Osteoblast (primary cell): Measurements from ENCODE around the gene YPEL2. TPM values are rescaled to one million over a fixed set of nuclear protein-coding genes. Genes with fewer than 3 reads are reported as not detected.
"Not testable (repeated sequence)": the region's sequence is repeated elsewhere in the genome, so short reads cannot be mapped to it uniquely, and the experiment has no call there.

ENCODE experiments used
- DNase-seq: peaks from one replicate; pipeline ENCODE4 v3.0.0; 2011; ENCODE audit warnings: low spot score, mixed read lengths; ENCODE audit not compliant: insufficient read length; ENCODE audit errors: missing footprints
- H2AFZ ChIP-seq: 2 replicates; pipeline ENCODE4 v1.6.0; 2011; ENCODE audit warnings: mild to moderate bottlenecking, low read length
- H3K27ac ChIP-seq: 2 replicates; pipeline ENCODE4 v1.5.1; 2011; ENCODE audit warnings: mild to moderate bottlenecking, low read depth, low read length, moderate library complexity
- H3K27me3 ChIP-seq: 2 replicates; pipeline ENCODE4 v1.6.0; 2012; ENCODE audit warnings: mild to moderate bottlenecking, control low read depth, inconsistent platforms, low read length, moderate library complexity; ENCODE audit not compliant: insufficient read depth
- H3K36me3 ChIP-seq: 2 replicates; pipeline ENCODE4 v1.5.1; 2011; ENCODE audit warnings: mild to moderate bottlenecking, low read length, control low read depth, moderate library complexity; ENCODE audit not compliant: insufficient read depth
- H3K4me1 ChIP-seq: 2 replicates; pipeline ENCODE4 v1.5.1; 2011; ENCODE audit warnings: mild to moderate bottlenecking, low read length, control low read depth, moderate library complexity; ENCODE audit not compliant: insufficient read depth
- H3K4me2 ChIP-seq: 2 replicates; pipeline ENCODE4 v1.6.0; 2011; ENCODE audit warnings: mild to moderate bottlenecking, low read length; ENCODE audit not compliant: insufficient read depth
- H3K4me3 ChIP-seq: fragments of 200-600 bp; sonication (generic); 3 replicates; pipeline ENCODE4 v1.5.1; 2012; ENCODE audit warnings: mild to moderate bottlenecking, low read length, inconsistent platforms; ENCODE audit not compliant: insufficient read depth
- H3K79me2 ChIP-seq: 2 replicates; pipeline ENCODE4 v1.6.0; 2012; ENCODE audit warnings: mild to moderate bottlenecking, low read length, control low read depth, inconsistent platforms; ENCODE audit not compliant: insufficient read depth
- H3K9me3 ChIP-seq: 2 replicates; pipeline ENCODE4 v1.5.1; 2011; ENCODE audit warnings: low read depth, low read length, control low read depth
- H4K20me1 ChIP-seq: 2 replicates; pipeline ENCODE4 v1.6.0; 2012; ENCODE audit warnings: mild to moderate bottlenecking, low read length, control low read depth; ENCODE audit not compliant: insufficient read depth
- CTCF ChIP-seq: IDR thresholded peaks from 2 replicates; pipeline ENCODE4 v1.5.1; 2011; ENCODE audit warnings: mild to moderate bottlenecking, low read depth, low read length, moderate library complexity; ENCODE audit errors: extremely low read depth
- total RNA-seq: library from RNA; depleted of rRNA; stranded (reverse); fragments of >200 nt; gene quantifications from 2 replicates; pipeline ENCODE4 v1.2.3, GENCODE V29; 2012

Gene YPEL2
- total RNA-seq, 1 donor, result 24.2 TPM

- Histone ChIP-seq H2AFZ (no peak overlapping the region), H3K27me3 (no peaks in the 10 kb centered on the region), H3K4me2 (no peak overlapping the region), H3K9me3 (peaks cover 6% of the 10 kb centered on the region), H3K36me3 (no peaks in the 10 kb centered on the region), H3K27ac (no peak overlapping the region), H4K20me1 (no peaks in the 10 kb centered on the region), H3K4me1 (peaks cover 2% of the 10 kb centered on the region), H3K79me2 (no peaks in the 10 kb centered on the region), H3K4me3 (no peak overlapping the region)
- no peak for DNase-seq
- no peak for TF ChIP-seq CTCF
These were observed 74.7 kb downstream of the YPEL2 start for GRCh38 chr17:59405944-59406705.

GRCh38 chr17:59406808-59407381 is 75.4 kb downstream of the YPEL2 start:
- no peaks in the 10 kb centered on the region for H3K27me3 ChIP-seq
- H3K79me2 ChIP-seq, result no peaks in the 10 kb centered on the region
- H3K27ac ChIP-seq, result no peak overlapping the region
- no peak overlapping the region for H3K4me3 ChIP-seq
- H3K9me3 ChIP-seq, result peaks cover 6% of the 10 kb centered on the region
- H3K4me1 ChIP-seq, result peaks cover 2% of the 10 kb centered on the region
- H2AFZ ChIP-seq, result no peak overlapping the region
- H3K36me3 ChIP-seq, result no peaks in the 10 kb centered on the region
- DNase-seq, result peak; percentile 82
- no peak for TF ChIP-seq CTCF
- no peaks in the 10 kb centered on the region for H4K20me1 ChIP-seq
- H3K4me2 ChIP-seq, result no peak overlapping the region

GRCh38 chr17:59409336-59410048 is 78.0 kb downstream of the YPEL2 start:
- no peaks in the 10 kb centered on the region for H3K27me3 ChIP-seq
- no peak overlapping the region for H3K4me2 ChIP-seq
- H3K36me3 ChIP-seq, result no peaks in the 10 kb centered on the region
- H3K27ac ChIP-seq, result no peak overlapping the region
- H2AFZ ChIP-seq, result no peak overlapping the region
- no peak overlapping the region for H3K4me3 ChIP-seq
- no peaks in the 10 kb centered on the region for H4K20me1 ChIP-seq
- TF ChIP-seq CTCF, result no peak
- H3K79me2 ChIP-seq, result no peaks in the 10 kb centered on the region
- H3K9me3 ChIP-seq, result peaks cover 6% of the 10 kb centered on the region
- DNase-seq, result no peak
- peaks cover 2% of the 10 kb centered on the region for H3K4me1 ChIP-seq

- no peak overlapping the region for H3K4me2 ChIP-seq
These were observed 78.6 kb downstream of the YPEL2 start for GRCh38 chr17:59410049-59410437.

GRCh38 chr17:59412431-59412830 is 81.0 kb downstream of the YPEL2 start:
- H4K20me1 ChIP-seq, H3K27ac ChIP-seq, H2AFZ ChIP-seq, H3K4me3 ChIP-seq, H3K9me3 ChIP-seq, H3K27me3 ChIP-seq, H3K36me3 ChIP-seq, H3K79me2 ChIP-seq, H3K4me1 ChIP-seq, H3K4me2 ChIP-seq, DNase-seq: not testable (repeated sequence)

More at GRCh38 chr17:59410049-59410437, 78.6 kb downstream of the YPEL2 start:
- Histone ChIP-seq H3K27me3 (no peaks in the 10 kb centered on the region), H3K79me2 (no peaks in the 10 kb centered on the region), H3K27ac (no peak overlapping the region), H3K4me3 (no peak overlapping the region), H3K4me1 (peaks cover 2% of the 10 kb centered on the region), H3K9me3 (peaks cover 6% of the 10 kb centered on the region), H2AFZ (no peak overlapping the region), H4K20me1 (no peaks in the 10 kb centered on the region), H3K36me3 (no peaks in the 10 kb centered on the region)
- no peak for DNase-seq
- no peak for TF ChIP-seq CTCF
